Activated CD8-positive, alpha-beta memory T cell treated with anti-CD3 and anti-CD28 coated beads for 48 hours (primary cell): ENCODE data around the gene MAN1A2.
A peak's percentile ranks its signal among the peaks of the same experiment; 100 is the strongest.

Source experiments
- DNase-seq, 3 experiments: peaks; one replicate each; pipeline ENCODE4 v3.0.0-alpha.2; 2020; ENCODE audit warnings: low read depth in 2 of 3, low spot score in 2 of 3

MAN1A2 gene

GRCh38 chr1:117359561-117360289 lies 7.5 kb upstream of the MAN1A2 start:
- no peak for DNase-seq

- no peak for DNase-seq
These were observed 4.3 kb upstream of the MAN1A2 start for GRCh38 chr1:117362986-117363385.

- no peak for DNase-seq
These were observed 3.6 kb upstream of the MAN1A2 start for GRCh38 chr1:117363571-117364048.

GRCh38 chr1:117364240-117364639 lies 3.0 kb upstream of the MAN1A2 start:
- no peak for DNase-seq

- DNase-seq: no peak
These were observed 1.7 kb upstream of the MAN1A2 start for GRCh38 chr1:117365350-117366176.

- DNase-seq: peak; percentile 45 to 73 (median 71)
These were observed 838 bp upstream of the MAN1A2 start for GRCh38 chr1:117366177-117367045.

GRCh38 chr1:117368116-117369108 lies 1.2 kb downstream of the MAN1A2 start:
- no peak for DNase-seq

GRCh38 chr1:117370071-117370470 lies 2.8 kb downstream of the MAN1A2 start:
- DNase-seq: no peak

GRCh38 chr1:117370509-117370908 lies 3.3 kb downstream of the MAN1A2 start:
- no peak for DNase-seq

GRCh38 chr1:117371441-117372151 lies 4.3 kb downstream of the MAN1A2 start:
- no peak for DNase-seq

GRCh38 chr1:117372863-117373412 lies 5.7 kb downstream of the MAN1A2 start:
- no peak for DNase-seq

GRCh38 chr1:117373932-117374331 lies 6.7 kb downstream of the MAN1A2 start:
- no peak for DNase-seq

- no peak for DNase-seq
These were observed 8.1 kb downstream of the MAN1A2 start for GRCh38 chr1:117375327-117375726.

- no peak for DNase-seq
These were observed 19.9 kb downstream of the MAN1A2 start for GRCh38 chr1:117387060-117387633.

GRCh38 chr1:117388328-117388727 lies 21.1 kb downstream of the MAN1A2 start:
- no peak for DNase-seq

GRCh38 chr1:117389284-117389683 lies 22.0 kb downstream of the MAN1A2 start:
- no peak for DNase-seq

- DNase-seq: no peak
These were observed 22.5 kb downstream of the MAN1A2 start for GRCh38 chr1:117389779-117390178.

- no peak for DNase-seq
These were observed 25.5 kb downstream of the MAN1A2 start for GRCh38 chr1:117392771-117393170.

- DNase-seq: no peak
These were observed 28.8 kb downstream of the MAN1A2 start for GRCh38 chr1:117396074-117396473.
